Uterus (tissue), 2 donors: ENCODE data around the gene PTH1R.

ENCODE experiments used
- CTCF ChIP-seq, 4 experiments: fragments of 200-600 bp in 2 of 4; fragments of 450-650 bp in 2 of 4; sonication (generic) in 2 of 4; IDR thresholded peaks; one replicate each; pipeline ENCODE4 v1.5.1; 2016 to 2019; ENCODE audit warnings: antibody characterized with exemption in 4 of 4, mild to moderate bottlenecking in 2 of 4, moderate library complexity in 1 of 4
- POLR2A ChIP-seq, 2 donors: fragments of 450-650 bp; IDR thresholded peaks; one replicate each; pipeline ENCODE4 v1.6.1; 2016; ENCODE audit warnings: antibody characterized with exemption in 2 of 2, mild to moderate bottlenecking in 1 of 2, moderate library complexity in 1 of 2

- TF ChIP-seq CTCF (IDR thresholded peaks at IDR 0.05) = no peak
- no peak for TF ChIP-seq POLR2A (IDR thresholded peaks at IDR 0.05)
Observed at GRCh38 chr3:46898321-46899150, 21.0 kb downstream of the PTH1R start.
